ENCODE results near the gene KSR2.

KSR2 gene

DNA sequence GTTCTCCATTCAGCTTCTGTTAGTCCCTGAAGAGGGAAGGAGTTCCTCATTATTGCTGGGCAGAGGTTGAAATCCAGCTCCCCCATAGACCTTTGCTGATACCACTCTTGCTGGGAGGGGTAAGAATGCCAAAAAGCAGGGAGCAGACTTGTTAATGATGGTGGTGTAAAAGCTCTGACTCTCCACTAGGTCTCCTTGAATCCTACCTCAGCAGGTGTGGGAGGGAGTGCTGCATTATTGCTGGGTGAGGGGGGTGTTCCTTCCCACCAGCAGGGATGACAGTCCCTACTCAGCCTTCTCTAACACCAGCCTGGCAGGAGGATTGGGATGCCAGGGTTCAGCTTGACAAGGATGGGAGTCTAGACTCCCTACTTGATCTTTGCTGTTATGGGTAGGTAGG, 421.6 kb downstream of the KSR2 start:
- no peak for DNase-seq (ENCODE audit: extremely low read depth in 1 of 2, low read depth in 1 of 2)

- no peak for DNase-seq (ENCODE audit: extremely low read depth in 1 of 2, low read depth in 1 of 2)
Measured at GRCh38 chr12:117545216-117545615, 423.6 kb downstream of the KSR2 start.

DNA sequence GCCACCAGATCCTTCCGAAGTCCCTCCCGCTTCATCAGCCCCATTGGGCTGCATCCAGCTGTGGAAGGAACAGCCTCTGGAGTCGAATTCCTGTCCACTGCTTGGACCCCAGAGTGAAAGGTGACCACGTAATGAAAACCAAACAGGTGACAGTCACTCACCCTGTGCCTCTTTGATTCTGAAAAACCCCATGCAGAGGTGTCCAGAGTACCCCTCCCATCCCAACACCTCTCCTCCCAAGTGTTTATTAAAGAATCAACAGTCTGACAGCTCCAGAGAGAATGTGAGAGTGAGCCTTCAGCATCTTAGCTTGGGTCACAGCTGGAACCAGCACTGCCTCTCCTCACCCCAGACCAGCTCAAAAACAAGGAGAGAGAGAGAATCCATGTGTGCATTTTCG, 428.8 kb downstream of the KSR2 start:
- no peak for DNase-seq (ENCODE audit: extremely low read depth in 1 of 2, low read depth in 1 of 2)

- no peak for DNase-seq (ENCODE audit: extremely low read depth in 1 of 2, low read depth in 1 of 2)
Measured at GRCh38 chr12:117538926-117539325, 429.9 kb downstream of the KSR2 start.

GRCh38 chr12:117538032-117538690, 430.6 kb downstream of the KSR2 start:
- no peak for DNase-seq (ENCODE audit: extremely low read depth in 1 of 2, low read depth in 1 of 2)

DNA sequence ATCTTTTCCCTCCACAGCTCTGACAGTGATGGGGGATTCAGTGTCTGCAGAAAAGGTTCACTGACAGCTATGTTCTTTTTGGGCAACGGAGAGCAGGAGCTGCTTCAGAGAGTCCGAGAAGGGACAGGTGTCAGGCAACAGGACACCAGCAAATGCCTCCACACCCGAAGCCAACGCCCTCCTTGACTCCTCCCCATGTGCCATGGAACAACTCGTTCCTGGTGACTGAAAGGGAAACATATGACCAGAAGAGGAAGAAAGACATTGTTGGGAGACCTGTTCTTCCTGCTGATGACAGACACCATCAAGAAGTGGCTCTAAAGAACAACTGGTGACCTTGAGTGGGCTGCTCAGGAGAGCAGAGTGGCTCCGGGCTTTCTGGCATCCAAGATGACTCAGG, 435.1 kb downstream of the KSR2 start:
- no peak for DNase-seq (ENCODE audit: extremely low read depth in 1 of 2, low read depth in 1 of 2)

GRCh38 chr12:117530796-117531195, 438.0 kb downstream of the KSR2 start:
- no peak for DNase-seq (ENCODE audit: extremely low read depth in 1 of 2, low read depth in 1 of 2)

DNA sequence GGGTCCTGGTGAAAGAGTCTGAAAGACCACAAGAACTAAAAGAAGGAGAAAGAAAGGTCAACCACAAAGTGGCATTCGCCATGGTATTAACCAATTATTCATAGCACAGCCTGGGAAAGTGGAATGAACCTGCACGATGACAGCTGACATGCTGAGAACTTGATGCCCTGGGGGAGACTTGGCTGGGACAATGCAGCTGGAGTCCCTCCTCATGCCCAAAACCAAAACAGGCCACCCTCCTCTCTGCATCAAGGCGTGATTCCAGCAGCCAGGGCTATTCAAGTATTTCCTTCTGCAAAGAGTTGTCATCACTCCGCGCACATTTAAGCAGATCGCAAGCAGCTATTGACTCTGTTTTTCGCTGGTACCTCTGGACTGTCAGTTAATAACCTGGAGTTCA, 440.3 kb downstream of the KSR2 start:
- DNase-seq (ENCODE audit: extremely low read depth in 1 of 2, low read depth in 1 of 2): no peak

DNA sequence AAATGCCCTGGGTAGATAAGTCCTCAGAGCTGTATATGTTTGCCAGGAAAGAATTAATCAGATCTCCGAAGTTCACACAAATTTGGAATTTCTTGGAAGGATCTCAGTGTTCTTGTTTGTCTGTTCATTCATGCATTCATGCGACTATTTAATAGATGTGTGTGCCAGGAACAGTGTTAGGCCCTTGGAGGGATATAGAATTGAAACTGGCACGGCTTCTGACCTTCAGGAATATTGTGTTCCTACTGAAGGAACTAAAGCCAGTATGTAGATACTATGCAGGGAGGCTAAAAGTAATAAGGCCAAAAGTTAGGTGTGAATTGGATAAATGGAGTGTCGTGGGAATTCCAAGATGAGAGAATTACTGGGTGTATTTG, 441.3 kb downstream of the KSR2 start:
- no peak for DNase-seq (ENCODE audit: extremely low read depth in 1 of 2, low read depth in 1 of 2)

- no peak for DNase-seq (ENCODE audit: extremely low read depth in 1 of 2, low read depth in 1 of 2)
Measured at GRCh38 chr12:117526757-117527478, 441.9 kb downstream of the KSR2 start.

GRCh38 chr12:117525766-117526165, 443.0 kb downstream of the KSR2 start:
- DNase-seq (ENCODE audit: extremely low read depth in 1 of 2, low read depth in 1 of 2): no peak

- no peak for DNase-seq (ENCODE audit: extremely low read depth in 1 of 2, low read depth in 1 of 2)
Measured at GRCh38 chr12:117524806-117525205, 444.0 kb downstream of the KSR2 start.

DNA sequence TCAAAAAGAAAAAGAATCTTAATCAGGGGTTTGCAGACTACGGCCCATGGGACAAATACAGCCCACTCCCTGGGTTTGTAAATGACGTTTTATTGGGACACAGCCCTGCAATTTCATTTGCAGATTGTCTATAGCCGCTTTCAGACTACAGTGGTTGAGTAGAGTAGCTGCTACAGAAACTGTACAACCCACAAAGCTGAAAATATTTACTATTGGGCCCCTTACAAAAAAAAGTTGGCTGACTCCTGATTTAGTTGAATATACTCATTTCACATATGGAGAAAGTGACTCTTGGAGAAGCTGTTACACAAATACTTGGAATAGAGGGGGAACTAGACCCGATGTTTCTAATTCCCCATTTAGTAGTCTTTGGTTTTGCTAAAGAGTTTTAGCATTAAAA, 444.8 kb downstream of the KSR2 start:
- DNase-seq (ENCODE audit: extremely low read depth in 1 of 2, low read depth in 1 of 2): no peak

GRCh38 chr12:117522559-117522958, 446.2 kb downstream of the KSR2 start:
- no peak for DNase-seq (ENCODE audit: extremely low read depth in 1 of 2, low read depth in 1 of 2)

GRCh38 chr12:117521867-117522266, 446.9 kb downstream of the KSR2 start:
- no peak for DNase-seq (ENCODE audit: extremely low read depth in 1 of 2, low read depth in 1 of 2)

DNA sequence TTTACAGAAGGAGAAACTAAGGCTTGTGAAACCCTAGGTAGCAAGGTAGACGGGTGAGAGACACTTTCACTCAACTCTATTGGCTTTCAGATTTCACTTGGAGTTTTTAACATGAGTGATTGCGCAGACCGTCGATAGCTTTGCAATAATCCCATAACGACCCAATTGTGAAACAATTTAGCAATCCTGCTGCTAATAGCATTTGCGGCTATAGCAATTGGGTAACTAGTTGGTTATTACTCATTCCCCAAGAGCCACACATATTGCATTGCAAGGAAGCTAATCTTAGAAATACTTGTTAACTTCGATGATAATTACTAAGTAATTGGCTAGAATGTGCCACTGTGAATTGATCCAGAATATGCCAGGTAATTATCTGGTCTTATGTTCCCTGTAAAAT, 447.4 kb downstream of the KSR2 start:
- no peak for DNase-seq (ENCODE audit: extremely low read depth in 1 of 2, low read depth in 1 of 2)

DNA sequence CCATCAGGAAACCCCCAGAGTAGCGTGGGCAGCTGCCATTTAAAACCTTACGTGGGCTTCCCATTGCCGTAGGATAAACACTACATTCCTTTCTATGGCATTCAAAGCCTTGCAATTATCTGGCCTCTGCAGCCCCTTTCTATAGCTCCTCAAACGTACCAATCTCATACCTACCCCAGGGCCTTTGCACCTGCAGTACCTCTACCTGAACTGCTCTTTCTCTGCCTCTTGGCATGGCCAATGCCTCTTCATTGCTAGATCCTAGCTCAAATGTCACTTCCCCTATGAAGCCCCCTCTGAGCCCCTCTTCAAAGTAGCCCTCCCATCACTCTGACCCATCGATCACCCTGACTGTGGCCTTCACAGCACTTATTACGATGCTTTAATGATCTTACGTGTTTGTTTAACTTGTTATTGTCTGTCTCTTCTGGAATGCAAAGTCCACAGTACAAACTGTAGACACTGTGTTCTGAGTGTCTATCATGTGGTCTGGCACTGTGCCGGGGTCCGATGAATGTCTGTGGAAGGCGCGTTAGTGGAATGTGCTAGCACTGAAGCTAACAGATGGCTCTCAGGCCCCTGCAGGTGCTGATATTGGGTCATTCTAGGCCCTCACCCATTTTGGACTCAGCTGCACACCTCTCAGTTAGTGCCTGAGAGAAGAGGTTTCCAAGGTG, 450.1 kb downstream of the KSR2 start:
- no peak for DNase-seq (ENCODE audit: extremely low read depth in 1 of 2, low read depth in 1 of 2)

- no peak for DNase-seq (ENCODE audit: extremely low read depth in 1 of 2, low read depth in 1 of 2)
Measured at GRCh38 chr12:117517219-117517739, 451.5 kb downstream of the KSR2 start.

GRCh38 chr12:117516034-117516433, 452.8 kb downstream of the KSR2 start:
- no peak for DNase-seq (ENCODE audit: extremely low read depth in 1 of 2, low read depth in 1 of 2)

GRCh38 chr12:117514016-117514415, 454.8 kb downstream of the KSR2 start:
- no peak for DNase-seq (ENCODE audit: extremely low read depth in 1 of 2, low read depth in 1 of 2)

GRCh38 chr12:117513353-117513752, 455.4 kb downstream of the KSR2 start:
- DNase-seq (ENCODE audit: extremely low read depth in 1 of 2, low read depth in 1 of 2): no peak

DNA sequence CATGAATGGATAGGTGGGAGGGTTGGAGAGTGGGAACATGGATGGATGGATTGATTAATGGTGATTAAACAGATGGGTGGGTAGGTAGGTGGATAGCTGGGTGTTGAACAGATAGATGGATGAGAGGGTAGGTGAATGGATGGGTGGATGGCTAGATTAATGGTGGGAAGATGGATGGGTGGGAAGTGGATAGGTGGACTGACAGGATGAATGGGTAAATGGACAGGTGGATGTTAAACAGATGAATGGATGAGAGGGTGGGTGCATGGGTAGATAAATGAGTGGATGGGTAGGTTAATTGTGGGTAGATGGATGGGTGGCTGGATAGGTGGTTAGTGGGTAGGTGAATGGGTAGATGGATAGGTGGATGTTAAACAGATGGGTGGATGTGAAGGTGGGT, 460.3 kb downstream of the KSR2 start:
- DNase-seq (ENCODE audit: extremely low read depth in 1 of 2, low read depth in 1 of 2): no peak
